Stimulated activated CD4-positive, alpha-beta T cell treated with anti-CD3 and anti-CD28 coated beads, Interleukin-12 subunit alpha, Interleukin-12 subunit beta, amount 100 ng/mL, for 24 hours (primary cell): ENCODE measurements around the gene SURF1.
A peak's percentile ranks its signal among the peaks of the same experiment; 100 is the strongest.
"Not testable (repeated sequence)": the region's sequence is repeated elsewhere in the genome, so short reads cannot be mapped to it uniquely, and the experiment has no call there.

Experiments
- DNase-seq, 2 experiments: peaks; one replicate each; pipeline ENCODE4 v3.0.0-alpha.2; 2020; ENCODE audit warnings: low read depth in 2 of 2

The SURF1 gene

GRCh38 chr9:133384736-133385321 lies 28.5 kb upstream of the SURF1 start:
- DNase-seq: no peak

- no peak for DNase-seq
These were observed 27.2 kb upstream of the SURF1 start for GRCh38 chr9:133383438-133383837.

- DNase-seq: no peak
These were observed 26.3 kb upstream of the SURF1 start for GRCh38 chr9:133382507-133383141.

GRCh38 chr9:133380734-133381133 lies 24.4 kb upstream of the SURF1 start:
- DNase-seq: no peak

GRCh38 chr9:133379153-133380086 lies 23.1 kb upstream of the SURF1 start:
- DNase-seq: no peak

- DNase-seq: no peak
These were observed 22.2 kb upstream of the SURF1 start for GRCh38 chr9:133378408-133378962.

GRCh38 chr9:133377721-133378216 lies 21.5 kb upstream of the SURF1 start:
- no peak for DNase-seq

GRCh38 chr9:133377280-133377679 lies 21.0 kb upstream of the SURF1 start:
- not testable (repeated sequence) for DNase-seq

GRCh38 chr9:133375724-133376654 lies 19.7 kb upstream of the SURF1 start, which contains the start of the genes STKLD1 and SURF4:
STKLD1 (plus strand) TSS chr9:133376366; CDS start chr9:133376474, 108 bp downstream.
SURF4 (minus strand) TSS chr9:133376060; CDS start chr9:133375969, 91 bp downstream.
- peak; percentile 92 to 94 for DNase-seq

GRCh38 chr9:133375116-133375723 lies 18.9 kb upstream of the SURF1 start:
- no peak for DNase-seq

GRCh38 chr9:133374612-133375115 lies 18.4 kb upstream of the SURF1 start:
- no peak for DNase-seq

- no peak for DNase-seq
These were observed 15.9 kb upstream of the SURF1 start for GRCh38 chr9:133372144-133372543.

- DNase-seq: peak; percentile 59 to 78
These were observed 15.0 kb upstream of the SURF1 start for GRCh38 chr9:133371261-133371711.

GRCh38 chr9:133370685-133371084 lies 14.4 kb upstream of the SURF1 start:
- DNase-seq: no peak

GRCh38 chr9:133369933-133370332 lies 13.6 kb upstream of the SURF1 start:
- no peak for DNase-seq

GRCh38 chr9:133369422-133369821 lies 13.1 kb upstream of the SURF1 start:
- DNase-seq: no peak

- DNase-seq: no peak
These were observed 12.1 kb upstream of the SURF1 start for GRCh38 chr9:133368249-133368881.

- no peak for DNase-seq
These were observed 11.5 kb upstream of the SURF1 start for GRCh38 chr9:133367778-133368177.

- no peak for DNase-seq
These were observed 10.9 kb upstream of the SURF1 start for GRCh38 chr9:133367221-133367620.

- no peak for DNase-seq
These were observed 10.1 kb upstream of the SURF1 start for GRCh38 chr9:133366435-133366834.
